ENCODE data around the gene MRPL39.

The MRPL39 gene

GRCh38 chr21:25568246-25568645 lies 39.0 kb downstream of the MRPL39 start:
- no peak for DNase-seq (ENCODE audit: low read depth in 2 of 2)

- DNase-seq (ENCODE audit: low read depth in 2 of 2), result no peak
Measured at GRCh38 chr21:25567472-25567871, 39.8 kb downstream of the MRPL39 start.

- no peak for DNase-seq (ENCODE audit: low read depth in 2 of 2)
Measured at GRCh38 chr21:25566645-25567044, 40.6 kb downstream of the MRPL39 start.

GRCh38 chr21:25565272-25566211 lies 41.7 kb downstream of the MRPL39 start:
- no peak for DNase-seq (ENCODE audit: low read depth in 2 of 2)

- DNase-seq (ENCODE audit: low read depth in 2 of 2), result no peak
Measured at GRCh38 chr21:25564349-25564948, 42.8 kb downstream of the MRPL39 start.

- DNase-seq (ENCODE audit: low read depth in 2 of 2), result no peak
Measured at GRCh38 chr21:25563361-25564116, 43.7 kb downstream of the MRPL39 start.

- DNase-seq (ENCODE audit: low read depth in 2 of 2), result no peak
Measured at GRCh38 chr21:25562660-25563059, 44.6 kb downstream of the MRPL39 start.

GRCh38 chr21:25561668-25562641 lies 45.3 kb downstream of the MRPL39 start:
- DNase-seq (ENCODE audit: low read depth in 2 of 2), result peak; percentile 84 to 89

GRCh38 chr21:25560891-25561290 lies 46.4 kb downstream of the MRPL39 start:
- DNase-seq (ENCODE audit: low read depth in 2 of 2), result no peak

- DNase-seq (ENCODE audit: low read depth in 2 of 2), result no peak
Measured at GRCh38 chr21:25560271-25560685, 47.0 kb downstream of the MRPL39 start.

- DNase-seq (ENCODE audit: low read depth in 2 of 2), result no peak
Measured at GRCh38 chr21:25559746-25560145, 47.5 kb downstream of the MRPL39 start.

- no peak for DNase-seq (ENCODE audit: low read depth in 2 of 2)
Measured at GRCh38 chr21:25558123-25558522, 49.2 kb downstream of the MRPL39 start.

GRCh38 chr21:25557180-25557579 lies 50.1 kb downstream of the MRPL39 start:
- no peak for DNase-seq (ENCODE audit: low read depth in 2 of 2)

- no peak for DNase-seq (ENCODE audit: low read depth in 2 of 2)
Measured at GRCh38 chr21:25556091-25556490, 51.2 kb downstream of the MRPL39 start.

GRCh38 chr21:25555492-25555891 lies 51.8 kb downstream of the MRPL39 start:
- DNase-seq (ENCODE audit: low read depth in 2 of 2), result no peak

GRCh38 chr21:25552856-25553255 lies 54.4 kb downstream of the MRPL39 start:
- DNase-seq (ENCODE audit: low read depth in 2 of 2), result no peak

GRCh38 chr21:25551569-25551968 lies 55.7 kb downstream of the MRPL39 start:
- DNase-seq (ENCODE audit: low read depth in 2 of 2), result no peak

- no peak for DNase-seq (ENCODE audit: low read depth in 2 of 2)
Measured at GRCh38 chr21:25550352-25551120, 56.7 kb downstream of the MRPL39 start.

GRCh38 chr21:25541042-25541441 lies 66.2 kb downstream of the MRPL39 start:
- no peak for DNase-seq (ENCODE audit: low read depth in 2 of 2)

- no peak for DNase-seq (ENCODE audit: low read depth in 2 of 2)
Measured at GRCh38 chr21:25539606-25540005, 67.7 kb downstream of the MRPL39 start.
